SU-DHL-6 (cell line): ENCODE data around the gene FOXQ1.

Source experiments
- CTCF ChIP-seq: fragments of 200-600 bp; sonication (generic); IDR thresholded peaks from one replicate; pipeline ENCODE4 v1.5.1; 2017; ENCODE audit warnings: antibody characterized with exemption, mild to moderate bottlenecking, low read length, moderate library complexity; ENCODE audit not compliant: insufficient read depth, poor library complexity, severe bottlenecking
- EZH2phosphoT487 ChIP-seq: fragments of 200-600 bp; sonication (generic), shearing (Covaris generic); conservative IDR thresholded peaks from 2 replicates; pipeline ENCODE4 v1.6.1; 2018; ENCODE audit warnings: mild to moderate bottlenecking, antibody characterized with exemption, low read length, moderate library complexity, mixed read lengths

- TF ChIP-seq CTCF (no peak), EZH2phosphoT487 (no peak)
Observed at GRCh38 chr6:1264619-1265445, 47.1 kb upstream of the FOXQ1 start.
